Non-pigmented ciliary epithelial cell (primary cell): ENCODE results near the gene HMCN2.
"Not testable (repeated sequence)": the region's sequence is repeated elsewhere in the genome, so short reads cannot be mapped to it uniquely, and the experiment has no call there.

Source experiments
- DNase-seq: peaks from one replicate; pipeline ENCODE4 v3.0.0-alpha.2; 2010; ENCODE audit warnings: low read depth

The HMCN2 gene

DNA sequence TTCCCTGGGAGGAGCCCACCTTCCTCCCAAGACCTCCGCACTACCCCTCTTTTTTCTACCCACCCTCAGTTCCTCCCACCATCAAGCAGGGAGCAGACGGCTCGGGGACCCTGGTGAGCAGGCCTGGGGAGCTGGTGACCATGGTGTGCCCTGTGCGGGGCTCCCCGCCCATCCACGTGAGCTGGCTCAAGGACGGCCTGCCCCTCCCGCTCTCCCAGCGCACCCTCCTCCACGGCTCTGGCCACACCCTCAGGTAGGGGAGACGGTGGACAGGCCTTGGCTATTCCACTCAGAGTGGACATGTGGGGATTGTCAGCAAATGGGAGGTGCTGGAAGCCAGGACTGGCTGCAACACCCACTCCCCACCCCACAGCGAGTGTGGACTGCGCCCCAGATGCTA is 126.3 kb downstream of the HMCN2 start:
- DNase-seq, result no peak

DNA sequence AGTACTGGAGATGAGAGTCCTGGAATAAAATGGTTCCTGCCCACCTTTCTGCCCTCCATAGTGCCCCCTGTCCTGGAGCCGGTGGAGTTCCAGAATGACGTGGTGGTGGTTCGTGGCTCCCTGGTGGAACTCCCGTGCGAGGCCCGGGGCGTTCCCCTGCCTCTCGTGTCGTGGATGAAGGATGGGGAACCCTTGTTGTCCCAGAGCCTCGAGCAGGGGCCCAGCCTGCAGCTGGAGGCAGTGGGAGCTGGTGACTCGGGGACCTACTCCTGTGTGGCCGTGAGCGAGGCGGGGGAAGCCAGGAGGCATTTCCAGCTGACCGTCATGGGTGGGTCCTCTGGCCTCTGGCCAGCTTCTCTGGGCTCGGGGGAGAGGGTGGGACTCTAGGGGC is 128.1 kb downstream of the HMCN2 start:
- no peak for DNase-seq

DNA sequence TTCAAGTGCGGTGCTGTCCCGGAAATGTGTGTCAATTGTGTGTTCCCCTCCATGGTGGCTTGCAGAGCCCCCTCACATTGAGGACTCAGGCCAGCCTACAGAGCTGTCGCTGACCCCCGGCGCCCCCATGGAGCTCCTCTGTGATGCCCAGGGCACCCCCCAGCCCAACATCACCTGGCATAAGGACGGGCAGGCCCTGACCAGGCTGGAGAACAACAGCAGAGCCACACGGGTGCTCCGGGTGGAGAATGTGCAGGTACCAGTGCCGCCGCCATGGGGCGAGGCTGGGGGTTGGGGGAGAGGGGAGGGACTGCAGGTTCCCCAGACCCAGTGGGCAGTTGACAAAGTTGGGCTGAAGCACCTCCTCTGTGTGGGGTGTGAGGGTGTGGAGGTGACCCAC is 128.8 kb downstream of the HMCN2 start:
- no peak for DNase-seq

DNA sequence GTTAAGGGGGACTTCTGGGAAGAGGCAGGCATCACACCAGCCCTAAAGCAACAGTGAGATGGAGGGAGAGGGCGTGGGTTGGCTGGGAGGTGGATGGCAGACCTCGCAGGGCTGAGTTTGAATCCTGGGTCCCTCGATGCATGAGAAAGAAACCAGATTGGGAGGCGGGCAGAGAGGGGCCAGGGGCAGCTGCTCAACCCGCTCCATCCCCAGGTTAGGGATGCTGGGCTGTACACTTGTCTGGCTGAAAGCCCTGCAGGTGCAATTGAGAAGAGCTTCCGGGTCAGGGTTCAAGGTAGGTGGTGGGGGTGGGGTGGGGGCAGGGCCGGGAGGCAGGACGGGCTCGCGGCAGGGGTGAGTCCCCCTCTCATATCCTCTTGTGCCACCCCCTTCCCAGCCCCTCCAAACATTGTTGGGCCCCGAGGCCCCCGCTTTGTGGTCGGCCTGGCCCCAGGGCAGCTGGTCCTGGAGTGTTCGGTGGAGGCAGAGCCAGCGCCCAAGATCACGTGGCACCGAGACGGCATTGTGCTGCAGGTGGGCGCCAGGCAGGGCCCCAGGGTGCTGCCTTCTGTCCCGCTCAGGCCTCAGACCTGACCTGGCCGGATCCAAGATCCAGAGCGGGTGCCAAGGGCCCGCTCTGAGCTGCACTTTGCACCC is 129.4 kb downstream of the HMCN2 start:
- DNase-seq, result no peak

DNA sequence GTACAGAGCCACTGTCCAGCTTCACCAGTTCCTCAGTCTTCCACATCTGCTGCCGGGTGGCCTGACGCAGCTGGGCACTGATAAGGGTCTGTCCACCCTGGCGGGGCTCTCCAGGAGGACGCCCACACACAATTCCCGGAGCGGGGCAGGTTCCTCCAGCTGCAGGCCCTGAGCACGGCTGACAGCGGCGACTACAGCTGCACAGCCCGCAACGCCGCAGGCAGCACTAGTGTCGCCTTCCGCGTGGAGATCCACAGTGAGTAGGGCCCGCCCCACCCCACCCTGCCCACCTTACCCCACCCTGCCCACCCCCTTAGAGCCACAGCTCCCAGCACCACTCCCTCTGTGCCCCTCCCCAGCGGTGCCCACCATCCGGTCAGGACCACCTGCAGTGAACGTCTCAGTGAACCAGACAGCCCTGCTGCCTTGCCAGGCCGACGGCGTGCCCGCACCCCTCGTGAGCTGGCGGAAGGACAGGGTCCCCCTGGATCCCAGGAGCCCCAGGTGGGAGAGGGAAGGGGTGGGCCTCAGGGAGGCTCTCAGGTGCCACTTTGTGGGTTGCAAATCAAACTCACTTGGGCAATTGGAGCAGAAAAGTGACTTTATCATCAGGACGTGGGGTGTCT is 130.4 kb downstream of the HMCN2 start:
- DNase-seq, result no peak

DNA sequence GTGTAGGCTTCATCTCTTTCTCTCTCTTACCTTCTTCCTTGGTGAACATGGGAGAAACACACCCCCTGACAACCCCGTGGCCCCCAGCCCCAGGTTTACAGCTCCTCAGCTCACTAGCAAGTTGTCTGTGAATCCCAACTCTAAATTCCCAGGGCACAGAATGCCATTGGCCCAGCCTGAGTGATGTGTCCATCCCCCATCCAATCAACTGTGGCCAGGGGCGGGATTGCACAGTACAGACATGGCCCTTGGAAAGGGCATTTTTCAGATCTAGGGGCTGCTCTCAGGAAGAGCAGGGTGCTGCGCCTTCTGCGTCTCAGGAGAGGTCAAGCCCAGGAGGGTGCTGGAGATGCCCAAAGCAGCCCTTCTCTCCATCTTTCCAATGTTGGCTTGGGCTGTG is 131.0 kb downstream of the HMCN2 start:
- DNase-seq, result no peak

DNA sequence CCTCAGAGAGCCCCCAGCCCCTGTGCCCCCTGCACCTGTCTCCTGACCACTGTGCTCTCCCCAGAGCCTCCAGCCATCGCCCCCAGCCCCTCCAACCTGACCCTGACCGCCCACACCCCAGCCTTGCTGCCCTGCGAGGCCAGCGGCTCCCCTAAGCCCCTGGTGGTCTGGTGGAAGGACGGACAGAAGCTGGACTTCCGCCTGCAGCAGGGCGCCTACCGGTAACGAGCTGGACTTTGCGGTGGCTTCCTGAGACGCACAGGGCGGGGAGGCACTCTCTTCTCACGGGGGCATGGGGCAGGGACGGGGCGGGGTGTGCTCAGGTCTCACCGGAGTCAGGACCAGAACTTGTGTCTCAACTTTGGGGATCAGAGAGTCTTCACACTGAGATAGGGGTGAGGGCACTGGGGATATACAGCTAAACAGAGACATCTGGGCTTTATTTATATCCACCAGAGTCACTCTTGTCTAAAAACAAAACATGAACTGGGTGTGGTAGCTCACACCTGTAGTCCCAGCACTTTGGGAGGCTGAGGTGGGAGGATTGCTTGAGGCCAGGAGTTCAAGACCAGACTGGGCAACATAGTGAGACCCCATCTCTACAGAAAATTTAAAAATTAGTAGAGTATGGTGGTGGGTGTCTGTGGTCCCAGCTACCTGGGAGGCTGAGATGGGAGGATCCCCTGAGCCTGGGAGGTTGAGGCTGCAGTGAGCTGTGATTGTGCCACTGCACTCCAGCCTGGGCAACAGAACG is 133.1 kb downstream of the HMCN2 start:
- no peak for DNase-seq

DNA sequence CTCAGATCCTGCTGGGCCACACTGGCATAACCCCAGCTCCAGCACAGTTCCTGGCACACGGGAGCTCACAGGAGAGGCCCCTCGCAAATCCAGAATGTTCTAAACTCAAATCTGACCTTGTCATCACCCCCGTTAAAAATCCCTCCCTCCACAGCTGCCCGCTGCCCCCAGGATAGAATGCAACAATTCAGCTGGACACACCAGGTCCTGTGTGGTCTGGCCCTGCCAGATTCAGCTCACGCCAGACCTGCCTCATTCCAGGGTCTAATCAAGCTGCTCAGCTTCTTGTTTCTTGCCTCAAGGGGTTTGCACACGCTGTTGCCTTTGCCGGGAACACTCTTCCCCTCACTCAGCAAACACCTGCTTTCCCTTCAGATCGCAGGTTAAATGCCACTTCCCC is 134.2 kb downstream of the HMCN2 start:
- DNase-seq, result no peak

DNA sequence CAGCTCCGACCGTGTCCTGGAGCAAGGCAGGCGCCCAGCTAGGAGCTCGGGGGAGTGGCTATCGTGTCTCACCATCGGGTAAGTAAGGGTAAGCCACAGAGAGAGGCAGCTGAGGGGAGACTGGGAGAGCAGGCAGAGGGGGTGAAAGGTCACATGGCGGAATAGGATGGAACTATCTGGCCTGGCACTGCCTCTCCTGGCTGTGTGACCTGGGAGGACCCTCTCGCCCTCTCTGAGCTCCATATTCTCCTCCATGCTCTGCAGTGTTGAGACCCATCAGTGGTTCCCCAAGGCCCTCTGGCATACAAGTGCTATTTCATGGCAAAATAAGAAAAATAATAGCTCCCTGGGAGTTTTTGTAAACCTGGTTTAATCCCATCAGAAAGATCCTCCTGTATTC is 135.3 kb downstream of the HMCN2 start:
- no peak for DNase-seq

DNA sequence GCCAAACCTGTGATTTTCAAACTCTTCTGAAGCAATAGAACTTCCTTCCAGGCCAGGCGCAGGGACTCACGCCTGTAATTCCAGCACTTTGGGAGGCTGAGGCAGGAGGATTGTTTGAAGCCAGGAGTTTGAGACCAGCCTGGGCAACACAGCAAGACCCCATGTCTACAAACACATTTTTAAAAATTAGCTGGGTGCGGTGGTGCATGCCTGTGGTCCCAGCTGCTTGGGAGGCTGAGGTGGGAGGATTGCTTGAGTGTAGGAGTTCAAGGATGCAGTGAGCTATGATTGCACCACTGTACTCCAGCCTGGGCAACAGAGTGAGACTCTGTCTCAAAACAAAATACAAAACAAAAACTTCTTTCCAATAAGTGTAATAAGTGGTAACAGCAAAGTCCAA is 136.2 kb downstream of the HMCN2 start:
- not testable (repeated sequence) for DNase-seq

DNA sequence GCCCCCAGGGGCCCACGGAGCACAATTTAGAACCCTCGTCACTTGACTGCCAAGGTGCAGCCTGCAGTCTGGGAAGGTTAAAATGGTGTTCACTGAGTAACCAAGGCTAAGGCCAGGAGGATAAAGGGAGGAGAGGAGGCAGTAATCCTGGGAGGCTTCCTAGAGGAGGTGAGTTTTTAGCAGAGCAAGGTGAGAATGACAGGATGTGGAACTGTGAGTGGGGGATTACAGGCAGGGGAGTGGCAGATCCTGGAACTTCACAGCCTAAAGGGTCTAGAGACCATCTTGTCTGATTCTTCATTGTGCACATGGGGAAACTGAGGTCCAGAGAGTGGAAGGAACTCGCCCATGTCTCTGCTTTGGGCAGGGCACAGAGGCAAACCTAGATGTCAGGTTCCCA is 136.7 kb downstream of the HMCN2 start:
- DNase-seq, result no peak

DNA sequence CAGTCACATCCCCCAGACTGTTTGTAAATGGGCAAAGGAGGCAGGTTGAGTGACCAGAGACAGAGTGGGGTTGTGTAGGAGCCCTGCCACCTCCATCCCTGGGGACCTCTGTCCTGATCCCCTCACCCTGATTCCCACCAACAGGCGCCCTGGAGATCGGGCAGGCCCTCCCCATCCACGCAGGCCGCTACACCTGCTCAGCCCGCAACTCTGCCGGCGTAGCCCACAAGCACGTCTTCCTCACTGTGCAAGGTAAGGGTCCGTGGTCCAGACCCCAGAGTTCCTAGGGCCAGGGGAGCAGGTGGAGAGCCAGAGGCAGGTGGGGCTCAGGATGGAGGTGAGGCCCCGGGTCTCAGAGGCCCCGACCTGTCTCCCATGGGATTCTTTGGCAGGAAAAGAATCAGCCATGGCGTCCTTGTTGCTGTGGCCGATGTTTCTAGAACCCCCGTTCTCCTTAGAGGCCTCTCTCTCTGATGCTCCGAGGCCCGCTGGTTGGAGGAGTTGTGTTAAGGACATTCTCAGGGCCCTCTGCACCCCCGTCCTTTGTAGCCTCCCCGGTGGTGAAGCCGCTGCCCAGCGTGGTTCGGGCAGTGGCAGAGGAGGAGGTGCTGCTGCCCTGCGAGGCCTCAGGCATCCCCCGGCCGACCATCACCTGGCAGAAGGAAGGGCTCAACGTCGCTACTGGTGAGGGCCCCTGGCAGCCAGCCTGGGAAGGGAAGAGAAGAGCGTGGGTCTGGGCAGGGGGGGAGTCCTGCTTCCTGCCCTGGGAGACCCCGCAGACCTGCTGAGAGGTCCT is 137.3 kb downstream of the HMCN2 start:
- DNase-seq, result no peak

DNA sequence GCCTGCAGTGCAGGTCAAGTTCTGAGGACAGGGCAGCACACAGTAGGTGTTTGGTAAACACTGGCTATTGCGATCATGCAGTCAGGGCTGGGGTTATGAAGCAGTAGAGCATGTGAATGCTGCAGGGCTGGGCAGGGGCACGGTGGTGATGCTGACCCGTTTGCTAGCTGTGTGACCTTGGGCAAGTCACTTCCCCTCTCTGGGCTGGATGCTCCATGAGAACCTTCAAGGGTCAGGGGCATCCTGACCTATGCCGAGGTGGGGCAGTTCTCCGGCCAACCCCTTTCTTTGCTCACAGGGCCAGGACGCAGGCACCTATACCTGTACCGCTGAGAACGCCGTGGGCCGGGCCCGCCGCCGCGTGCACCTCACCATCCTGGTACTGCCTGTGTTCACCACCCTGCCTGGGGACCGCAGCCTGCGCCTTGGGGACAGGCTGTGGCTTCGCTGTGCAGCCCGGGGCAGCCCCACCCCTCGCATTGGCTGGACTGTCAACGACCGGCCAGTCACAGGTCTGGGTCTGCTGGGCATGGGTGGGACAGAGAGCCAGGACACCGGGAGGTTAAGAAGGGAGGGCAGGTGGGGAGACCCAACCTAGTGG is 140.2 kb downstream of the HMCN2 start:
- no peak for DNase-seq

DNA sequence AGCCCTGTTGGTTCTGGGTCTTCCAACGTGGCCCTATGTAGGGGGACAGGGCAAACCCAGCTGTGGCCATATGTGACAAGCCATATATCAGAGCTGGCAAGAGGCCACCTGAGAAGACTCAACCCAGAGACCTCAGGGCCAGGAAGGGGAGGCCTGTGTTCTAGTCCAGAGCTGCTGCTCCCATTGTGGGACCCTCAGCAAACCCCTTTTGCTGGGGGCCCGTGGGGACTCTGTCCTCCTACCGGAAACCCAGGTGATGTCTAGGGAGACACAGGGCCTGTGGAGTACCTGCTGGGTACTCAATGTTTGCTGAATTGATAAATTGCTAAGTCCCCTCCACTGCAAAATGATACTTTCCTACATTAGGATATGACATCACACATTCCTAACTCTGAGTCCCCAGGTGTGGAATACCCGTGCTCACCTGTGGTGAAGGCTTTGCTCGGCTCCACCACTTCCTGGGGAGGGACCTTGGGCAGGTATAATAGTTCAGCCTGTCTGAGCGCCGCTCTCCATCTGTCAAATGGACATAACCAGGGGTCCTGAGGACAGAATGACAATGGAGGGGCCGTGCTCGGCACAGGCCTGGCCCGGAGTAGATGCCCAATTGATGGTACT is 140.8 kb downstream of the HMCN2 start:
- no peak for DNase-seq

DNA sequence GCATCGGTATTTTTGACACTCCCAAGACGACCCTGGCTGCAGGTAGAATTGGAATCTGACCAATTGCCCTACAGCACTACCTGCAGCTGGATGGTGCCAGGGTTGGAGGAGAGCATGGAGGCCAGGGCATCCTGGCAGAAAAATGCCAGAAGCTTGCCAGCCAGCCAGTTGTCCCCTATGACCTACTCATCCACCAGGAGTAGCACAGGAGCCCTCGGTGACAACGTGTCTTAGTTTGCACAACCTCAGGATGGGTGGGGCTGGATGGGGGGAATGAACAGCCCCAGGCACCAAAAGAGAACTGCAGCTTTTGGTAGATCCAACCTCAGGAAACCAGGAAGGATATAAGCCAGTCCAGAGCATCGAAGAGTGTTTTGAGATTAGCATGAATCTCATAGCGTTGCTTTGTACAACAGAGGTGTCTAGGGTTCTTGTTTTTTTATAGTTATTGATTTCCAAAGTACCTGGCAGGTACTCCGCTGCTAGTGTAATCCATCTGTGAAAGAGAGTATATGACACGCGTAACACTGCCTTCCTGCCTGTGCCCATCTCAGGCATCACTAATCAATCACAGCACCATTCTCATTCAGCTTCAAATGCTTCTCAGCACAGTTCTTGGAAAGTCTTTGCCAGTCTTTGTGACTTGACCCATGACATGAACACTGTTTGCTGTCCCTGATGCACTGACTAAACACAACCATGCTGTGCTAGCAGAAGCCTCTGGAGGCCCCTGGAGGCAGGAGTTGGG is 142.5 kb downstream of the HMCN2 start:
- no peak for DNase-seq

DNA sequence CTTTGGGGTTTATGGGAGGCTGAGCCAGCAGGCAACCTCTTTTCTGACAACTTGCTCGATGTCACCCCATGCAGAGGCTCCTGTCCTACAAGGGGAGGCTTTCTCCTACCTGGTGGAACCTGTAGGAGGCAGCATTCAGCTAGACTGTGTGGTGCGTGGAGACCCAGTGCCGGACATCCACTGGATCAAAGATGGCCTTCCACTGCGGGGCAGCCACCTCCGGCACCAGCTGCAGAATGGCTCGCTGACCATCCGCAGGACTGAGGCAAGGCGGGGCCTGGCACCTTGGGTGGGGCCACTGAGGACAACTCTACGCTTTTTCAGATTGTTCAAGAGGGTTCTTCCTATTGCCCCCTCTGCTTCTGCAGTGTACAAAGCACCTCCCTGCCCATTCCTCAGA is 143.1 kb downstream of the HMCN2 start:
- no peak for DNase-seq

DNA sequence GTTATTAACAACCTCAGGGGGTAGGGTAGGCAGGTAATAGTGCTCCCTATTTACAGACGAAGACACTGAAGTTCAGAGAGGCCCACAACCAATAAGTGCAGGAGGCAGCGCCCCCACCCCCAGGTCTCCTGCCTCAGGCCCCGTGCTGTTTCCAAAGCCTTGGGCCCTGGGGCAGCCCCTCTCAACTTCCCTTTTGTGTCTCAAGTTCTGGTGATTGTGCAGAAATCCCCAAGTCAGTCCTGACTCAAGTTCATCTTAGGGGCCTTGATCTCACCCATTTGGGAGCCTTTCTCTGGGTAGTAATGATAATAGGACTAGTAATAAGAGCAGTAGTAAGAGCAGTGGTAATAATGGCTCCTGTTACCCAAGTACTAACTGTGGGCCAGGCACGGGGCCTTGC is 143.7 kb downstream of the HMCN2 start:
- no peak for DNase-seq

DNA sequence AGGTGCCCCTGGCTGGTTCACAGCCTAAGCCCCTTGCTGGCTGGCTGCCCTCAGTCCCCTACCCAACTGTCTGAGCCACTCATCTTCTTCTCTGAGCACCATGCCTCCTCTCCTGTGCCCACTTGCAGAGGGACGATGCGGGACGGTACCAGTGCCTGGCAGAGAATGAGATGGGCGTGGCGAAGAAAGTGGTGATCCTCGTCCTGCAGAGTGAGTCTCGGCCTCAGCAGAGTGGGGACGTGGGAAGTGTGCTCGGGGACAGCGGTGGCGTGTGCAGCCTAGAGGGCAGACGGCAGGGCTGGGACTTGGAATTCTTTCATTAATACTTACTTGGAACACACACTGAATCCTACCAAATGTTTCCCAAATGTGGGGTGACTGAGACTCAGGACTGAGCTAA is 144.9 kb downstream of the HMCN2 start:
- no peak for DNase-seq

DNA sequence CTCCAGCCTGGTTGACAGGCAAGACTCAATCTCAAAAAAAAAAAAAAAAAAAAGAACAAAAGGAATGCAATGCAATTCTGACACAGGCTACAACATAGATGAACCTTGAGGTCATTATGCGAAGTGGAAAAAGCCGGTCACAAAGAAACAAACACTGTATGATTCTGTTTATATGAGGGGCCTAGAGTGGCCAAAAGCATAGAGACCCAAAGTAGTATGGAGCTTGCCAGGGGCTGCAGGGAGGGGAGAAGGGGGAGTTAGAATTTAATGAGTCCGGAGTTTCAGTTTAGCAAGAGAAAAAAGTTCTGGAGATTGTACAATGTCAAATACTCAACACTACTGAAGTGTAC is 146.0 kb downstream of the HMCN2 start:
- DNase-seq, result no peak

DNA sequence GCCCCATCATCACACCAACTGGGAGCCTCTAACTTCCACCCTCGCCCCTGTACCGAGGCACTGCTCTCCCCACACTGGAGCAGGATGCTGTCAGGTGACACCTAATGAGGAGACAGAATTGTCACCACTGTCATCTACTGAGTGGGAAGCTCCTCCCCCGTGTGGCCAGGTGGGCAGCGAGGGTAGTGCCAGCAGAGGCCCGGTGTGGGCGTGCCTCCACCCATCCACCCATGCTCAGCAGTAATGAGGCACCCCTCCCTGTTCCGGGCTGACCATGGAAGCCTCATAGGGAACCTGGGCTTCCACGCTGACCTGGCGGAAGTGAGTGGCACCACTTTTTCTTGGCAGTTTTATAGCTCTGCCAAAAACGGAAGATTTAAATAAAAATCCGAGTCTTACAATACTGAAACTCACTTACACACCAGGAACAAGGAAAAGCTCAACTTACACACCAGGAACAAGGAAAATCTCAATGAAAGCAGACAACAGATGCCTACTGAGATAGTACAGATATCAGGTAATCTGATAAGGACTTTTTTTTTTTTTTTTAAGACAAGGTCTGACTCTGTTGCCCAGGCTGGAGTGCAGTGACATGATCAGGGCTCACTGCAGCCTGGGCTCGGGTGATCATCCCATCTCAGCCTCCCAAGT is 148.6 kb downstream of the HMCN2 start:
- DNase-seq, result no peak
